H1 (cell line): ENCODE results near the gene INTS7. TPM values are rescaled to one million over a fixed set of nuclear protein-coding genes. Genes with fewer than 3 reads are reported as not detected.

ENCODE experiments used
- CTCF ChIA-PET: fragments of 300-600 bp; sonication (Branson Sonifier 250); formaldehyde crosslinking; loops from one replicate; lab custom pipeline; 2021; ENCODE audit not compliant: partially characterized antibody; lab: Charles Lee
- POLR2A ChIA-PET: fragments of 300-600 bp; sonication (Branson Sonifier 250); formaldehyde crosslinking; loops from one replicate; lab custom pipeline; 2021; ENCODE audit warnings: inconsistent platforms; ENCODE audit not compliant: partially characterized antibody; lab: Charles Lee
- DNase-seq, 2 experiments: peaks; one replicate each; pipeline versions ENCODE4 v3.0.0 to v3.0.0-alpha.2; 2010 to 2022; ENCODE audit warnings: low spot score in 2 of 2, low read depth in 1 of 2, mixed read lengths in 1 of 2
- FAIRE-seq: peaks from 2 replicates; lab custom pipeline; 2011; peaks lifted over from hg19 to GRCh38; lab: Jason Lieb, UNC
- H2AFZ ChIP-seq: 2 replicates; pipeline ENCODE4 v1.8.1; 2012; ENCODE audit warnings: low read length, inconsistent platforms
- H2AK5ac ChIP-seq: 2 replicates; pipeline ENCODE4 v1.6.1; 2013; ENCODE audit warnings: low read depth, low read length
- H2BK120ac ChIP-seq: replicated peaks from 2 replicates; pipeline ENCODE3; 2013; ENCODE audit warnings: low read depth, low read length, inconsistent platforms
- H2BK12ac ChIP-seq: 2 replicates; pipeline ENCODE4 v1.6.1; 2013; ENCODE audit warnings: low read depth, low read length
- H2BK15ac ChIP-seq: 2 replicates; pipeline ENCODE4 v1.6.1; 2013; ENCODE audit warnings: low read length
- H2BK20ac ChIP-seq: 2 replicates; pipeline ENCODE4 v1.6.1; 2013; ENCODE audit warnings: low read length
- H2BK5ac ChIP-seq: 2 replicates; pipeline ENCODE4 v1.6.1; 2013; ENCODE audit warnings: low read depth, low read length
- H3K14ac ChIP-seq: 2 replicates; pipeline ENCODE4 v1.6.1; 2013; ENCODE audit warnings: inconsistent platforms; ENCODE audit not compliant: insufficient read length
- H3K18ac ChIP-seq: 2 replicates; pipeline ENCODE4 v1.6.1; 2013; ENCODE audit warnings: low read length; ENCODE audit errors: extremely low read depth
- H3K23ac ChIP-seq: 2 replicates; pipeline ENCODE4 v1.6.1; 2013; ENCODE audit warnings: inconsistent platforms; ENCODE audit not compliant: insufficient read length
- H3K23me2 ChIP-seq: 2 replicates; pipeline ENCODE4 v1.6.1; 2013; ENCODE audit warnings: low read depth, low read length
- H3K27ac ChIP-seq: 2 replicates; pipeline ENCODE4 v1.6.1; 2011; ENCODE audit warnings: low read depth, low read length, inconsistent platforms
- H3K27me3 ChIP-seq, 4 experiments: replicated peaks in 1 of 4; 1 replicate in 1 of 4; 2 replicates in 3 of 4; pipeline versions ENCODE4 v1.6.1 to v1.8.1; 2011 to 2013; ENCODE audit warnings: low read length in 3 of 4, mild to moderate bottlenecking in 3 of 4, inconsistent platforms in 2 of 4, mixed read lengths in 2 of 4, moderate library complexity in 1 of 4; ENCODE audit not compliant: control insufficient read depth in 3 of 4, insufficient read depth in 3 of 4; ENCODE audit errors: extremely low read depth in 1 of 4
- H3K36me3 ChIP-seq, 4 experiments: 2 replicates each; pipeline versions ENCODE4 v1.6.1 to v1.8.1; 2011 to 2013; ENCODE audit warnings: mild to moderate bottlenecking in 4 of 4, low read length in 3 of 4, moderate library complexity in 2 of 4, control low read depth in 1 of 4, inconsistent platforms in 1 of 4; ENCODE audit not compliant: insufficient read depth in 4 of 4, control insufficient read depth in 2 of 4
- H3K4ac ChIP-seq: replicated peaks from 2 replicates; pipeline ENCODE3; 2013; ENCODE audit warnings: low read length, low read depth, mixed read lengths, inconsistent platforms; ENCODE audit not compliant: insufficient read length
- H3K4me1 ChIP-seq, 4 experiments: replicated peaks in 1 of 4; 1 replicate in 1 of 4; 2 replicates in 3 of 4; pipeline versions ENCODE4 v1.6.1 to v1.8.1; 2011 to 2013; ENCODE audit warnings: low read length in 3 of 4, inconsistent platforms in 2 of 4, mixed read lengths in 1 of 4; ENCODE audit not compliant: insufficient read depth in 4 of 4, control insufficient read depth in 3 of 4
- H3K4me2 ChIP-seq, 2 experiments: 2 replicates each; pipeline versions ENCODE4 v1.6.1 to v1.8.1; 2011 to 2013; ENCODE audit warnings: low read depth in 2 of 2, low read length in 2 of 2, control low read depth in 1 of 2, inconsistent platforms in 1 of 2, mild to moderate bottlenecking in 1 of 2; ENCODE audit not compliant: insufficient read depth in 1 of 2
- H3K4me3 ChIP-seq, 4 experiments: fragments of 200-600, 300-600 bp in 1 of 4; sonication (generic), shearing (Covaris generic), sonication (Bioruptor Twin) in 1 of 4; 2 replicates each; pipeline versions ENCODE4 v1.5.1 to v1.8.1; 2011 to 2016; ENCODE audit warnings: low read length in 4 of 4, low read depth in 3 of 4, control low read depth in 2 of 4, inconsistent platforms in 2 of 4, mild to moderate bottlenecking in 2 of 4, mixed read lengths in 1 of 4, moderate library complexity in 1 of 4; ENCODE audit not compliant: insufficient read depth in 2 of 4; ENCODE audit errors: extremely low read depth in 1 of 4
- H3K56ac ChIP-seq: replicated peaks from 2 replicates; pipeline ENCODE3; 2013; ENCODE audit warnings: low read depth, mild to moderate bottlenecking, mixed read lengths, low read length, inconsistent platforms; ENCODE audit not compliant: insufficient read length
- H3K79me1 ChIP-seq: 2 replicates; pipeline ENCODE4 v1.6.1; 2013; ENCODE audit warnings: low read depth, low read length, control low read depth
- H3K79me2 ChIP-seq, 2 experiments: 2 replicates each; pipeline versions ENCODE4 v1.6.1 to v1.8.1; 2012 to 2013; ENCODE audit warnings: low read length in 2 of 2, mild to moderate bottlenecking in 2 of 2, inconsistent platforms in 1 of 2; ENCODE audit not compliant: insufficient read depth in 2 of 2, control insufficient read depth in 1 of 2
- H3K9ac ChIP-seq, 4 experiments: replicated peaks in 1 of 4; 1 replicate in 1 of 4; 2 replicates in 3 of 4; pipeline versions ENCODE4 v1.6.1 to v1.8.1; 2011 to 2013; ENCODE audit warnings: low read depth in 3 of 4, low read length in 3 of 4, control low read depth in 2 of 4, mild to moderate bottlenecking in 2 of 4, moderate library complexity in 2 of 4, inconsistent platforms in 1 of 4; ENCODE audit errors: extremely low read depth in 1 of 4
- H3K9me3 ChIP-seq, 2 experiments: 2 replicates each; pipeline versions ENCODE4 v1.6.1 to v1.8.1; 2012 to 2013; ENCODE audit warnings: mild to moderate bottlenecking in 2 of 2, moderate library complexity in 2 of 2, control low read depth in 1 of 2, inconsistent platforms in 1 of 2, low read depth in 1 of 2, low read length in 1 of 2, mixed read lengths in 1 of 2; ENCODE audit not compliant: insufficient read depth in 2 of 2
- H4K20me1 ChIP-seq, 2 experiments: replicated peaks in 1 of 2; 2 replicates each; pipeline versions ENCODE3 to v1.8.1; 2011 to 2013; ENCODE audit warnings: inconsistent platforms in 2 of 2, low read length in 2 of 2, mild to moderate bottlenecking in 1 of 2; ENCODE audit not compliant: insufficient read depth in 2 of 2, control insufficient read depth in 1 of 2
- H4K5ac ChIP-seq: 2 replicates; pipeline ENCODE4 v1.6.1; 2013; ENCODE audit warnings: low read length, low read depth, mixed read lengths, inconsistent platforms; ENCODE audit not compliant: insufficient read length
- H4K8ac ChIP-seq: 2 replicates; pipeline ENCODE4 v1.8.0; 2013; ENCODE audit warnings: mild to moderate bottlenecking, moderate library complexity, low read length, inconsistent platforms; ENCODE audit not compliant: insufficient read depth; ENCODE audit errors: extremely low read depth
- H4K91ac ChIP-seq: replicated peaks from 2 replicates; pipeline ENCODE3; 2013; ENCODE audit warnings: low read length, mixed read lengths, inconsistent platforms; ENCODE audit not compliant: insufficient read length
- RAD21 ChIP-seq, 2 experiments: IDR thresholded peaks in 1 of 2; conservative IDR thresholded peaks in 1 of 2; 2 replicates each; pipeline ENCODE4 v1.6.1; 2011; ENCODE audit warnings: low read depth in 2 of 2, low read length in 2 of 2, improper control_type of control experiment in 1 of 2, inconsistent platforms in 1 of 2, mild to moderate bottlenecking in 1 of 2, moderate library complexity in 1 of 2
- TBP ChIP-seq: IDR thresholded peaks from 2 replicates; pipeline ENCODE4 v1.6.1; 2011; ENCODE audit warnings: low read depth, low read length, improper control_type of control experiment
- TCF12 ChIP-seq: IDR thresholded peaks from 2 replicates; pipeline ENCODE4 v1.6.1; 2011; ENCODE audit warnings: low read depth, mild to moderate bottlenecking, low read length
- WGBS, 2 experiments: shearing (Covaris generic) in 1 of 2; methylation state at CpG; one replicate each; pipeline versions ENCODE4 v1.1.6 to v1.1.7; 2013 to 2015; ENCODE audit warnings: low lambda C conversion rate in 2 of 2, mixed read lengths in 2 of 2, inconsistent platforms in 1 of 2, low coverage in 1 of 2, missing lambda C conversion rate in 1 of 2; ENCODE audit not compliant: insufficient replicate concordance in 2 of 2, insufficient coverage in 1 of 2, insufficient read length in 1 of 2; ENCODE audit errors: extremely low coverage in 1 of 2, missing lambda C conversion rate in 1 of 2; 5-methylcytosine and 5-hydroxymethylcytosine counted together
- polyA plus RNA-seq, 7 experiments: library from polyadenylated mRNA; depleted of rRNA in 3 of 7; stranded (reverse) in 5 of 7; unstranded in 2 of 7; fragments of >200 nt in 5 of 7; fragments of 200-250 nt in 2 of 7; gene quantifications; 1 replicate in 5 of 7; 2 replicates in 1 of 7; 4 replicates in 1 of 7; pipeline versions ENCODE4 v1.2.1 to v1.2.3, GENCODE V29; 2011 to 2013; ENCODE audit warnings: missing spikeins in 2 of 7, mixed read lengths in 2 of 7
- total RNA-seq: library from RNA; stranded (reverse); fragmentation: NEBNext Ultra II Directional; extraction: Animal tissue kit (Norgen Biotek cat#: 25700); gene quantifications from 2 replicates; pipeline ENCODE4 v1.2.1, GENCODE V29; 2021

The INTS7 gene
- total and polyA plus RNA-seq, 2 of the 8 experiments (the other 6 are each of a cell fraction or from before 2014, with no cell fraction given): 15.2 to 22.4 TPM

- no peak for FAIRE-seq
- H3K4me1 ChIP-seq: peaks cover 2 to 13% (median 12%) of the 10 kb centered on the region in 4 experiments; a peak in 6 of 7 replicates
- no peak overlapping the region for H4K8ac ChIP-seq
- no peaks in the 10 kb centered on the region for H3K36me3 ChIP-seq
- no peak overlapping the region for H2AFZ ChIP-seq
- H3K79me2 ChIP-seq: no peaks in the 10 kb centered on the region
- H4K5ac ChIP-seq: no peak overlapping the region
- no peaks in the 10 kb centered on the region for H3K9me3 ChIP-seq
- no peak overlapping the region for H3K4me2 ChIP-seq
- no peak overlapping the region for H3K14ac ChIP-seq
- no peak overlapping the region for H3K9ac ChIP-seq
- no peaks in the 10 kb centered on the region for H3K27me3 ChIP-seq
- TF ChIP-seq TCF12 (0 out of 2 replicates have a peak, but pooled peaks have one; percentile 39), RAD21 (IDR thresholded peaks at IDR 0.05 in 1 of 2, conservative IDR thresholded peaks at IDR 0.05 in 1 of 2; ENCODE audit: low read depth in 2 of 2, low read length in 2 of 2) (0 out of 4 replicates have a peak, but pooled peaks of 1 of the 2 experiments have one; percentile 6), TBP (no peak)
- CTCF ChIA-PET: interaction anchor here (0.6 to 1.6 kb wide), 6 partner anchors 13 to 532 kb away, joined by 3 to 4 read pairs (median 3); no protein-coding TSS in a partner anchor
- no peaks in the 10 kb centered on the region for H4K20me1 ChIP-seq
- H2BK15ac ChIP-seq: no peak overlapping the region
- no peak overlapping the region for H3K23ac ChIP-seq
- no peak overlapping the region for H2BK12ac ChIP-seq
- no peak overlapping the region for H3K4me3 ChIP-seq
- 62% methylated on average over 7 of the region's 7 CpGs; no CpG with 5 or more reads in 1 of the 2 experiments for WGBS, 2 experiments
- no peaks in the 10 kb centered on the region for H3K79me1 ChIP-seq
- H4K91ac ChIP-seq: no peak overlapping the region
- H3K18ac ChIP-seq: no peak overlapping the region
- no peak overlapping the region for H2BK5ac ChIP-seq
- H2BK20ac ChIP-seq: no peak overlapping the region
- POLR2A ChIA-PET: no interaction called here
- no peak overlapping the region for H3K56ac ChIP-seq
- DNase-seq: peak in 1 of 2 experiments; percentile 55
- H3K4ac ChIP-seq: no peak overlapping the region
- no peaks in the 10 kb centered on the region for H3K23me2 ChIP-seq
- no peak overlapping the region for H2AK5ac ChIP-seq
- H2BK120ac ChIP-seq: no peak overlapping the region
- H3K27ac ChIP-seq: no peak overlapping the region
Observed at GRCh38 chr1:211925016-211925415, 110.3 kb downstream of the INTS7 start.
